ENCODE results near the gene LINGO3. TPM values are rescaled to one million over a fixed set of nuclear protein-coding genes. Genes with fewer than 3 reads are reported as not detected.

Gene LINGO3
- total RNA-seq, 2 experiments from 2014 or later = 0.33 to 0.39 TPM

- Histone ChIP-seq H3K9me3 (ENCODE audit: control insufficient read depth in 1 of 2, insufficient read depth in 1 of 2, low read length in 2 of 2) (no peaks in the 10 kb centered on the region), H3K36me3 (ENCODE audit: insufficient read depth, low read length) (peaks cover 3% of the 10 kb centered on the region), H3K4me1 (ENCODE audit: insufficient read depth, low read length) (peaks cover 43% of the 10 kb centered on the region), H3K27me3 (ENCODE audit: control insufficient read depth in 1 of 2, insufficient read depth in 2 of 2, low read length in 2 of 2) (no peaks in the 10 kb centered on the region), H3K27ac (ENCODE audit: low read depth in 1 of 2, low read length in 2 of 2) (peak overlapping the region in 1 of 2 donors; percentile 50), H3K4me3 (ENCODE audit: low read length) (peak overlapping the region; percentile 69)
- DNase-seq = peak in 2 of 14 experiments; percentile 13 to 41
- peak overlapping the region; percentile 83 for H3K4me3 Mint-ChIP-seq
- H3K27me3 Mint-ChIP-seq = no peaks in the 10 kb centered on the region
- peaks cover 21% of the 10 kb centered on the region for H3K36me3 Mint-ChIP-seq (ENCODE audit: low read depth)
- POLR2A ChIA-PET = interaction anchor here (0.6 to 1.9 kb wide), 16 partner anchors 9 to 1473 kb away, joined by 3 to 23 read pairs (median 5); partner anchors contain the start of genes LSM7 and SPPL2B
- CTCF ChIA-PET = interaction anchor here (1.0 to 1.1 kb wide), 2 partner anchors 15 to 27 kb away, joined by 3 to 5 read pairs; no protein-coding TSS in a partner anchor
- no peak for TF ChIP-seq CTCF (IDR thresholded peaks at IDR 0.05)
- peak; percentile 6 for ATAC-seq (ENCODE audit: poor library complexity)
- no peaks in the 10 kb centered on the region for H3K9me3 Mint-ChIP-seq
- intact Hi-C loops (cut with DNase I, micrococcal nuclease) = loop anchor here in 1 of 2 experiments (5.0 kb wide), 1 partner anchor 38 kb away; the partner anchor contains the start of genes LSM7 and SPPL2B
- H3K27ac Mint-ChIP-seq = peak overlapping the region; percentile 83
- peaks cover 25% of the 10 kb centered on the region for H3K4me1 Mint-ChIP-seq (ENCODE audit: low read depth)
These were observed 18.9 kb downstream of the LINGO3 start for GRCh38 chr19:2288818-2289713.

GRCh38 chr19:2288338-2288817, 19.6 kb downstream of the LINGO3 start:
- Mint-ChIP-seq H3K4me3 (peak overlapping the region; percentile 67), H3K9me3 (no peaks in the 10 kb centered on the region), H3K27me3 (no peaks in the 10 kb centered on the region), H3K36me3 (ENCODE audit: low read depth) (peaks cover 16% of the 10 kb centered on the region), H3K4me1 (ENCODE audit: low read depth) (peaks cover 20% of the 10 kb centered on the region), H3K27ac (peak overlapping the region; percentile 83)
- Histone ChIP-seq H3K27ac (ENCODE audit: low read depth in 1 of 2, low read length in 2 of 2) (no peak overlapping the region), H3K9me3 (ENCODE audit: control insufficient read depth in 1 of 2, insufficient read depth in 1 of 2, low read length in 2 of 2) (no peaks in the 10 kb centered on the region), H3K36me3 (ENCODE audit: insufficient read depth, low read length) (no peaks in the 10 kb centered on the region), H3K4me1 (ENCODE audit: insufficient read depth, low read length) (peaks cover 42% of the 10 kb centered on the region), H3K4me3 (ENCODE audit: low read length) (no peak overlapping the region), H3K27me3 (ENCODE audit: control insufficient read depth in 1 of 2, insufficient read depth in 2 of 2, low read length in 2 of 2) (no peaks in the 10 kb centered on the region)
- TF ChIP-seq CTCF (IDR thresholded peaks at IDR 0.05) = no peak
- POLR2A ChIA-PET = interaction anchor here (0.9 to 1.9 kb wide), 11 partner anchors 8 to 1036 kb away, joined by 3 to 23 read pairs (median 5); partner anchors contain the start of genes LSM7, PLEKHJ1 and SPPL2B
- ATAC-seq (ENCODE audit: poor library complexity) (no peak), DNase-seq (peak in 1 of 14 experiments; percentile 41)
- CTCF ChIA-PET = interaction anchor here (1.0 to 1.1 kb wide), 2 partner anchors 14 to 26 kb away, joined by 3 to 5 read pairs; no protein-coding TSS in a partner anchor
- intact Hi-C loops (cut with DNase I, micrococcal nuclease) = loop anchor here in 1 of 2 experiments (5.0 kb wide), 1 partner anchor 39 kb away; the partner anchor contains the start of genes LSM7 and SPPL2B

GRCh38 chr19:2287585-2288337, 20.2 kb downstream of the LINGO3 start:
- H3K27me3 ChIP-seq (ENCODE audit: control insufficient read depth in 1 of 2, insufficient read depth in 2 of 2, low read length in 2 of 2) = no peaks in the 10 kb centered on the region
- ChIA-PET CTCF (no interaction called here), POLR2A (interaction anchor here (0.9 to 1.5 kb wide), 7 partner anchors 10 to 191 kb away, joined by 3 to 6 read pairs (median 4); partner anchors contain the start of genes LINGO3, LSM7, PLEKHJ1 and SPPL2B)
- peaks cover 12% of the 10 kb centered on the region for H3K36me3 Mint-ChIP-seq (ENCODE audit: low read depth)
- H3K27ac Mint-ChIP-seq = peak overlapping the region; percentile 83
- no peak overlapping the region for H3K4me3 ChIP-seq (ENCODE audit: low read length)
- H3K4me1 ChIP-seq (ENCODE audit: insufficient read depth, low read length) = peaks cover 46% of the 10 kb centered on the region
- peaks cover 24% of the 10 kb centered on the region for H3K4me1 Mint-ChIP-seq (ENCODE audit: low read depth)
- intact Hi-C loops (cut with DNase I, micrococcal nuclease) = loop anchor here in 1 of 2 experiments (5.0 kb wide), 1 partner anchor 40 kb away; the partner anchor contains the start of genes LSM7 and SPPL2B
- H3K27ac ChIP-seq (ENCODE audit: low read depth in 1 of 2, low read length in 2 of 2) = no peak overlapping the region
- no peaks in the 10 kb centered on the region for H3K9me3 Mint-ChIP-seq
- DNase-seq (peak in 1 of 14 experiments; percentile 20), ATAC-seq (ENCODE audit: poor library complexity) (no peak)
- no peaks in the 10 kb centered on the region for H3K36me3 ChIP-seq (ENCODE audit: insufficient read depth, low read length)
- no peaks in the 10 kb centered on the region for H3K9me3 ChIP-seq (ENCODE audit: control insufficient read depth in 1 of 2, insufficient read depth in 1 of 2, low read length in 2 of 2)
- no peaks in the 10 kb centered on the region for H3K27me3 Mint-ChIP-seq
- TF ChIP-seq CTCF (IDR thresholded peaks at IDR 0.05) = no peak
- peak overlapping the region; percentile 67 for H3K4me3 Mint-ChIP-seq
